Measurements from ENCODE around the gene IQSEC1.

GRCh38 chr3:12957339-12957738 lies 115.9 kb downstream of the IQSEC1 start:
- TF ChIP-seq CTCF (IDR thresholded peaks at IDR 0.05; ENCODE audit: low read depth, low read length) (no peak), MAX (IDR thresholded peaks at IDR 0.05; ENCODE audit: low read depth, low read length) (no peak), POLR2A (IDR thresholded peaks at IDR 0.05; ENCODE audit: extremely low read depth, insufficient read length) (no peak)
